ENCODE results near the gene CPT2.

DNA sequence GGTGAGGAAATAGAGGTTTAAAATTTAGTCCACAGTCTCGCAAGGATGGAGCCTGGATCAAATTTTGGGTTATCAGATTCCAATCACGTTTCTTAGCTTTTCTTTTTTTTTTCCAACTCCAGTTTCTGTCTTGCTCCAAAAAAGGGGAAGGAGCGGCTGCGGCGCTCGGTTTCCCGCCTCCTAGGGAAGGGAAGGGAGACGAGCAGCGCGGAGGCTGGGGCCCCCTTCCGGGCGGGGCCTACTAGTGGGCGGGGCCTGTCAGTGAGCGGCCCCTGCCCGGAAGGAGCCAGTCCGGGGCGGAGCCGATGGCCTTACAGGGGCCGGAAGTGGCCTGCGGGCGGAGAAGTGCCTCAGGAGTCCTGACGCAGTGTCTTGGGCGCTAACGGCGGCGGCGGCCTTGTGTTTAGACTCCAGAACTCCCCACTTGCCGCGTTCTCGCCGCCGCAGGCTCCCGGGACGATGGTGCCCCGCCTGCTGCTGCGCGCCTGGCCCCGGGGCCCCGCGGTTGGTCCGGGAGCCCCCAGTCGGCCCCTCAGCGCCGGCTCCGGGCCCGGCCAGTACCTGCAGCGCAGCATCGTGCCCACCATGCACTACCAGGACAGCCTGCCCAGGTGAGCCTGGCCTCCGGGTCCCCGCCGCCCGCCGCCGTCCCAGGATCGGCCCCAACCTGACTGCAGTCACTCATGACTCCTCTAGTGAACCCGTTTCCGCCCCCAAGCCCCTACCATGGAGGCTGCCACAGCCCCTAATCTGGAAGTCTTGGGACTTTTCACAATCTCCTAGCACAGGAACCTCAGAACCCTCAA, at the start of gene CPT2:
- TF ChIP-seq, protein P1, sequence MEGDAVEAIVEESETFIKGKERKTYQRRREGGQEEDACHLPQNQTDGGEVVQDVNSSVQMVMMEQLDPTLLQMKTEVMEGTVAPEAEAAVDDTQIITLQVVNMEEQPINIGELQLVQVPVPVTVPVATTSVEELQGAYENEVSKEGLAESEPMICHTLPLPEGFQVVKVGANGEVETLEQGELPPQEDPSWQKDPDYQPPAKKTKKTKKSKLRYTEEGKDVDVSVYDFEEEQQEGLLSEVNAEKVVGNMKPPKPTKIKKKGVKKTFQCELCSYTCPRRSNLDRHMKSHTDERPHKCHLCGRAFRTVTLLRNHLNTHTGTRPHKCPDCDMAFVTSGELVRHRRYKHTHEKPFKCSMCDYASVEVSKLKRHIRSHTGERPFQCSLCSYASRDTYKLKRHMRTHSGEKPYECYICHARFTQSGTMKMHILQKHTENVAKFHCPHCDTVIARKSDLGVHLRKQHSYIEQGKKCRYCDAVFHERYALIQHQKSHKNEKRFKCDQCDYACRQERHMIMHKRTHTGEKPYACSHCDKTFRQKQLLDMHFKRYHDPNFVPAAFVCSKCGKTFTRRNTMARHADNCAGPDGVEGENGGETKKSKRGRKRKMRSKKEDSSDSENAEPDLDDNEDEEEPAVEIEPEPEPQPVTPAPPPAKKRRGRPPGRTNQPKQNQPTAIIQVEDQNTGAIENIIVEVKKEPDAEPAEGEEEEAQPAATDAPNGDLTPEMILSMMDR (IDR thresholded peaks at IDR 0.05), result peak in 1 of 6 experiments; percentile 14
- peak in 3 of 4 donors; percentile 45 to 99 (median 95) for TF ChIP-seq POLR2A (IDR thresholded peaks at IDR 0.05)

Measured in esophagus squamous epithelium (tissue), 4 donors.